HG03025 (cell line): ENCODE data around the gene CYP3A7.
"Not testable (repeated sequence)": the region's sequence is repeated elsewhere in the genome, so short reads cannot be mapped to it uniquely, and the experiment has no call there.

Experiments used
- ATAC-seq: cut with Tn5 transposase; IDR thresholded peaks from one replicate; pipeline ENCODE4 v1.9.1; 2021; ENCODE audit warnings: mild to moderate bottlenecking, moderate library complexity; ENCODE audit not compliant: unreplicated experiment, low FRiP score

CYP3A7 gene

DNA sequence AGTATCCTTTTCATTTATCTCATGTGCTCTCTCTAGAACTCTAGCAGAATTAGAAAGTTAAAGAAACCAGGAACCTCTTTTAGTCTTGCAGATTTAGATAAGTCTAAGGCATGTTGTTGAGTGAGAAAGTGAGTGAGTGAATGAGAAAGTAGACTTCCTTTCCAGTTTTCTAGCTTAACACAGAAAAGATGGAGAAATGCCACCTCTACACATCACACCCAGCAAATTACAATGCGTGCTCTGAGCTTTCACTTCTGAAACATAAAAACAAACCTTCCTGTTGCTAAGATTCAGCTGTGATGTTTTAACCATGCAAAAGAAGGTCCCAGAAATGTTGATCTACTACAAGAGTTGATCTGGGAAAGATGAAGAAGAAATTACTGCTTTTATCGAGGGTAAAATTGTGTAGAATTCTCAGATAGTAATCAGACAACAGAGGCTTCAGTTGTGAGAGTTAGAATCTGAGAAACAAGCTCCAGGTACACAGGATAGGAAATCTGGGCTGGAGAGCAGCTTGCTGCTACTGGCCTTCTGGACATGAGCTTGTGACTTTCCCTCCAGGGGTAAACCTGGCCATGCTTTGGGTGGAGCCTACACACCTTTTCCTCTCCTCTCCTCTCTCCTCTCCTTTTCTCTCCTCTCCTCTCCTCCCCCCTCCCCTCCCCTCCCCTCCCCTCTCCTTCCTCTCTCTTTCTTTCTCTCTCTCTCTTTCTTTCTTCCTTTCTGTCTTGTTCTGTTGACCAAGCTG is 59.8 kb downstream of the CYP3A7 start:
- ATAC-seq = no peak

DNA sequence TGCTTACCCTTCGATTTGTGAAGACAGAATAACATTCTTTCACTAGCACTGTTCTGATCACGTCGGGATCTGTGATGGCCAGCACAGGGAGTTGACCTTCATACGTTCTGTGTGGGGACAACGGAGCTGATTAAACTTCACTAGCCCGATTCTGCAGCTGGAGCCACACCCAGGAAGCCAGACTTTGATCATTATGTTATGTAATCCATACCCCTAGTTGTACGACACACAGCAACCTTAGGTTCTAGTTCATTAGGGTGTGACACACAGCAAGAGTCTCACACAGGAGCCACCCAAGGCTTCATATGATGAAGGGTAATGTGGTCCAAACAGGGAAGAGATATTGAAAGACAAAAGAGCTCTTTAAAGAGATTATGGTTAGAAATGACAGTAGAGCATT is 62.4 kb downstream of the CYP3A7 start:
- ATAC-seq = no peak

DNA sequence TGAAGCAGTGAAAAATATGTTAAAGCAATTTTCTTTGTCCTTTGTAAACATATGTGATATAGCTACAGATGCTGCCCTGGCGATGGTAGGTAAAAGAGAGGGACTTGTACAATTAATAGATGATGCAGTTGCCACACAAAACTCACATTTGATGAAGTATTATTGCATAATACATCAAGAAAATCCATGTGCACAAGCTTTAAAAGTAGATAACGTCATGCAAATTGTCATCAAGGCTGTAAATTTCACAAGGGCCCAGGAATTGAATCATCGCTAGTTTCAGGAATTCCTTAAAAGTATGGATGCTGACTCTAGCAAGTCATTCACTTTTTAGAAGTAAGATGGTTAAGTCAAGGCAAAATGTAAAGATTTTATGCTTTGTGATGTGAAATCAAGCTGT is 65.2 kb downstream of the CYP3A7 start:
- no peak for ATAC-seq

DNA sequence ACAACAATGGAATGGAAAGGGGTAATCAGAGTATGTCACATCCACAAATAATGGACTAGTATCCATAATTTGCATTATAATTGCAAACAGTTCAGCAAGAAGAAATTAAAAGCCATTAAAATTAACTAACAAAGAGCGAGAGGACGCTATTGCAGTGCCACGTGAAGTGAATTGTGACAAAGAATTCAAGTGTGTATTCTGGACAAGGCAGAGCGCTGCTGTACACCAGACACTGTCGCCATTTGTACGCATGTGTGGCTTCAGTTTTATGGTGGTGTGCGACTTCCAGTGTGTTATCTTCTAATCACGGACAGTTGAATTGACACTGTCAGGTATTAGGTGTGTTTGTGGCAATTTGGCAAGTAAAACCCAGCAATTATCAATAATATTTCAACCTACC is 66.5 kb downstream of the CYP3A7 start:
- no peak for ATAC-seq

DNA sequence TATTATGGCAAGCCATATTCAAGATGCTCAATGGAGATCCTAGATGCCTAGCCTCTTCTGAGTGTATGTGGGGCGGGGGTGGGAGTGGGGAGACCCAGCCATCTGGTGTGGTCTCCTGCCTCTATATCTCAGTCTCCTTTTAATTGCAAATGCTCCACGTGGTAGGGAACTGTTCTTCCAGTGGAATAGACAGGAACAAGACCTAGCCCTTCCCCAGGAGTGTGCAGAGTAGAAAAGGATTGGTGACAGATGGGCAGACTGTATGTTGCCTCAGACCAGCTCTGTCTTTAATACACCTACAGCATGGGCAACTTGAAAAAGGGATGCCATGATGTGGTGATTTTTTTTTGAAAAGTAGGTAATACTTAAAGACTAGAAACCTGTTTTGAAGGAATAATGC is 67.8 kb downstream of the CYP3A7 start:
- no peak for ATAC-seq

DNA sequence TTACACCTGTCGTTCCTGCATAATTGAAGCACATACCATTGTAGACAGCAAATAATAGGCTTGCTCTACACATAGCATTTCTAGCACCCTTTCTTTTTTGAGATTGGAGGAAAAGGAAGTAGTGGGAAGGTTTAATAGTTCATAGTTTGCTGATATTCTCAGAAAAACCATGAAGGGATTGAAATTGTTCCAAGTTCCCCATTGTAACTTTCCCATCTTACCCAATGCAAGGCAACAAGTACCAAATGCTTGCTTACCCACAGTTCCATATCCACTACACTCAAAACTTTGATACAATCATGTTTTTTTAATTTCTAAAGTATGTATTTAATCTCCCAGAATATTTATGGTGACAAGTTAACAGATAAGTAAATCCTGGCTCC is 69.0 kb downstream of the CYP3A7 start:
- ATAC-seq = no peak

DNA sequence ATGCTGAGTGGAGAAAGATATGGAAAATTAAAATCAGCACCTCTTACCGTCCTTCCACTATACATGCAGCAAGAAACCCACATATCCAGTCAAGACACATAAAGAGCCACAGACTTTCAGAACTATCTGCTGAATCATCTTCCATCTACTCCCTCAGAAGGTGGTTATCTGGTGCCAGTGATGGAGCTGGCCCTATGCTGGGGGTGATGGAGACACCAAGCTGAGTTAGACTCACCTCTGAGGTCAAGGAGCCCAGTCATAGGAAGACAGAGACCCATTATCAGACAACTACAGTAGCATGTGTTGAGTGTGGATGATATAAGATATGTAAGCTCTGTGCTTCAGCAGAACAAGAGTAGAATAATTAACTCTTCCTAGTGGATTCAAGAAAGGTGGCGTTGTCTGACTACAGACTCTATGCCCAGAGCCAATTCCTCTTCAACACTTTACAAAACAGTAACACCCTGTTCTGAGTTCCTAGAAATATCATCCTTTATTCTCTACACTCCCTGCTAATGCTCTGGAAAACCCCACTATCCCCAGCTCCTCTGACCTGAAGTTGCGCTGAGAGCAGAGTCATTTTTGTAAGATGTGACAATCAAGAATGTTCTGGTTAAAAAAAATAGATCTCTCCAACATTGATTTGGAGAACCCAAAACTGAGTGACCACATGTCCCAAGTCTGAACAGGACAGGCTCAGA is 69.5 kb downstream of the CYP3A7 start:
- no peak for ATAC-seq

DNA sequence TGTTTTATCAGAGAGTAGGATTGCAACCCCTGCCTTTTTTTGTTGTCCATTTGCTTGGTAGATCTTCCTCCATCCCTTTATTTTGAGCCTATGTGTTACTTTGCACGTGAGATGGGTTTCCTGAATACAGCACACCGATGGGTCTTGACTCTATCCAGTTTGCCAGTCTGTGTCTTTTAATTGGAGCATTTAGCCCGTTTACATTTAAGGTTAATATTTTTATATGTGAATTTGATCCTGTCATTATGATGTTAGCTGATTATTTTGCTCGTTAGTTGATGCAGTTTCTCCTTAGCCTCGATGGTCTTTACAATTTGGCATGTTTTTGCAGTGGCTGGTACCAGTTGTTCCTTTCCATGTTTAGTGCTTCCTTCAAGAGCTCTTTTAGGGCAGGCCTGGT is 77.1 kb downstream of the CYP3A7 start:
- not testable (repeated sequence) for ATAC-seq
